Measurements from ENCODE around the gene KDM8. TPM values are rescaled to one million over a fixed set of nuclear protein-coding genes. Genes with fewer than 3 reads are reported as not detected.
A peak's percentile ranks its signal among the peaks of the same experiment; 100 is the strongest.

KDM8 gene
- polyA plus RNA-seq, 3 donors = 0.40 to 3.3 (median 1.5) TPM

DNA sequence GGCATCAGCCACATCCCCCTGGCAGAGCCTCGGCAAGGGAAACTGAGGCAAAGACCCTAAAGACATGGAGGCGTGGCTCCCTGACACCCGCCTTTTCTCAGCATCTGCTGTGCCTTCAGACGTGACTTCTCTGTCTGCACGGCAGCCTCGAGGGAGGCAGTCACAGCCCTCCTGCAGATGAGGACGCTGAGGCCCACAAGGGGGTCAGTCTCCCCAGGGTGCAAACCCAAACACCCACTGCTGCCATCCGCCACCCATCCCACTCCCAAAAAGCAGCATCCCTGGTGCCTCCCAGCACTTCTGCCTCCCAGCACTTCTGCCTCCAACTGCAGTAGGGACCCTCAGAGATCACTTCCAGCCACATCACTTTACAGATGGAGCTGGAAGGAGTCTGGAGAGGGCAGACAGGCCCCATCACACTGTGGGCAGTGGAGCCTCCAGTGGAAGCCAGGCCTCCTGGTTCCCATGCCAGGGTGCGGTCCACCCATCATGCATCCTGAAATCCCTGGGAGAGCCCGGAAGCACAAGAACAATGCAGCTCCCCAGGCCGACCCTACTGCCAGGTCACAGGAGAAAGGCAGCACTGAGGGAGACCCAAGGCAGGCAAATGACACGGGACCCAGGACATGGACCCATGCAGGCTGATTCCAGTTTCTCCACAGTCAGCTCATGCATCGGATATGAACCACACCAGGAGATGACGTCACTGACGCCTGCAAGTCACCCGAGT lies 23.8 kb downstream of the KDM8 start:
- H3K79me2 ChIP-seq (ENCODE audit: insufficient read depth, low read length) = no peaks in the 10 kb centered on the region
- H3K4me2 ChIP-seq (replicated peaks; ENCODE audit: extremely low read depth, low read length, poor library complexity, severe bottlenecking) = no peak overlapping the region
- Mint-ChIP-seq H3K27me3 (ENCODE audit: low read depth in 3 of 3) (peaks cover 0 to 3% (median 1%) of the 10 kb centered on the region in 3 donors), H3K36me3 (peaks cover 42 to 67% of the 10 kb centered on the region in 2 donors), H3K4me3 (no peak overlapping the region), H3K27ac (peak overlapping the region in 2 of 7 donors; percentile 4 to 59), H3K4me1 (peaks cover 17% of the 10 kb centered on the region), H3K9me3 (no peaks in the 10 kb centered on the region)
- H3K9me3 ChIP-seq (replicated peaks in 1 of 2; ENCODE audit: control insufficient read depth in 1 of 2, insufficient read depth in 1 of 2, low read length in 2 of 2) = no peaks in the 10 kb centered on the region
- no peak overlapping the region for H3K27ac ChIP-seq (ENCODE audit: low read depth in 1 of 2, low read length in 2 of 2)
- no peak overlapping the region for H3K4me3 ChIP-seq (replicated peaks in 1 of 3; ENCODE audit: low read depth in 2 of 3, low read length in 3 of 3)
- no peak overlapping the region for H2AFZ ChIP-seq (ENCODE audit: insufficient read depth, low read depth, low read length, poor library complexity, severe bottlenecking)
- H3K36me3 ChIP-seq (replicated peaks in 1 of 2; ENCODE audit: control insufficient read depth in 1 of 2, insufficient read depth in 2 of 2, low read length in 2 of 2) = peaks cover 40 to 46% of the 10 kb centered on the region in 2 donors
- H4K20me1 ChIP-seq (ENCODE audit: insufficient read depth, low read length) = no peaks in the 10 kb centered on the region
- no peak for DNase-seq
- intact Hi-C loops (cut with micrococcal nuclease) = no loop called here
- WGBS (ENCODE audit: insufficient coverage) = 98% methylated on average over 11 of the region's 16 CpGs
- TF ChIP-seq, protein P1, sequence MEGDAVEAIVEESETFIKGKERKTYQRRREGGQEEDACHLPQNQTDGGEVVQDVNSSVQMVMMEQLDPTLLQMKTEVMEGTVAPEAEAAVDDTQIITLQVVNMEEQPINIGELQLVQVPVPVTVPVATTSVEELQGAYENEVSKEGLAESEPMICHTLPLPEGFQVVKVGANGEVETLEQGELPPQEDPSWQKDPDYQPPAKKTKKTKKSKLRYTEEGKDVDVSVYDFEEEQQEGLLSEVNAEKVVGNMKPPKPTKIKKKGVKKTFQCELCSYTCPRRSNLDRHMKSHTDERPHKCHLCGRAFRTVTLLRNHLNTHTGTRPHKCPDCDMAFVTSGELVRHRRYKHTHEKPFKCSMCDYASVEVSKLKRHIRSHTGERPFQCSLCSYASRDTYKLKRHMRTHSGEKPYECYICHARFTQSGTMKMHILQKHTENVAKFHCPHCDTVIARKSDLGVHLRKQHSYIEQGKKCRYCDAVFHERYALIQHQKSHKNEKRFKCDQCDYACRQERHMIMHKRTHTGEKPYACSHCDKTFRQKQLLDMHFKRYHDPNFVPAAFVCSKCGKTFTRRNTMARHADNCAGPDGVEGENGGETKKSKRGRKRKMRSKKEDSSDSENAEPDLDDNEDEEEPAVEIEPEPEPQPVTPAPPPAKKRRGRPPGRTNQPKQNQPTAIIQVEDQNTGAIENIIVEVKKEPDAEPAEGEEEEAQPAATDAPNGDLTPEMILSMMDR (IDR thresholded peaks at IDR 0.05) = no peak
- no peaks in the 10 kb centered on the region for H3K27me3 ChIP-seq (ENCODE audit: control insufficient read depth in 2 of 2, insufficient read depth in 2 of 2, low read length in 2 of 2)
- H3K9ac ChIP-seq (ENCODE audit: insufficient read depth, low read length, poor library complexity, severe bottlenecking) = no peak overlapping the region
- peaks cover 5 to 7% of the 10 kb centered on the region in 2 donors for H3K4me1 ChIP-seq (ENCODE audit: control insufficient read depth in 1 of 2, insufficient read depth in 2 of 2, low read length in 2 of 2)

- 7% methylated on average over 9 of the region's 12 CpGs for WGBS (ENCODE audit: insufficient coverage)
- TF ChIP-seq, protein P1 (IDR thresholded peaks at IDR 0.05) = no peak
- no peak overlapping the region for H3K27ac ChIP-seq (ENCODE audit: low read depth in 1 of 2, low read length in 2 of 2)
- no peaks in the 10 kb centered on the region for H3K79me2 ChIP-seq (ENCODE audit: insufficient read depth, low read length)
- no peaks in the 10 kb centered on the region for H4K20me1 ChIP-seq (ENCODE audit: insufficient read depth, low read length)
- DNase-seq = no peak
- Mint-ChIP-seq H3K36me3 (peaks cover 51 to 72% of the 10 kb centered on the region in 2 donors), H3K9me3 (no peaks in the 10 kb centered on the region), H3K4me1 (peaks cover 21% of the 10 kb centered on the region), H3K4me3 (no peak overlapping the region), H3K27ac (no peak overlapping the region), H3K27me3 (ENCODE audit: low read depth in 3 of 3) (peaks cover 0 to 3% (median 0%) of the 10 kb centered on the region in 3 donors)
- H2AFZ ChIP-seq (ENCODE audit: insufficient read depth, low read depth, low read length, poor library complexity, severe bottlenecking) = no peak overlapping the region
- no peaks in the 10 kb centered on the region for H3K27me3 ChIP-seq (ENCODE audit: control insufficient read depth in 2 of 2, insufficient read depth in 2 of 2, low read length in 2 of 2)
- H3K4me2 ChIP-seq (replicated peaks; ENCODE audit: extremely low read depth, low read length, poor library complexity, severe bottlenecking) = no peak overlapping the region
- H3K4me3 ChIP-seq (replicated peaks in 1 of 3; ENCODE audit: low read depth in 2 of 3, low read length in 3 of 3) = no peak overlapping the region
- no peak overlapping the region for H3K9ac ChIP-seq (ENCODE audit: insufficient read depth, low read length, poor library complexity, severe bottlenecking)
- peaks cover 5 to 11% of the 10 kb centered on the region in 2 donors for H3K4me1 ChIP-seq (ENCODE audit: control insufficient read depth in 1 of 2, insufficient read depth in 2 of 2, low read length in 2 of 2)
- peaks cover 40 to 54% of the 10 kb centered on the region in 2 donors for H3K36me3 ChIP-seq (replicated peaks in 1 of 2; ENCODE audit: control insufficient read depth in 1 of 2, insufficient read depth in 2 of 2, low read length in 2 of 2)
- intact Hi-C loops (cut with micrococcal nuclease) = no loop called here
- no peaks in the 10 kb centered on the region for H3K9me3 ChIP-seq (replicated peaks in 1 of 2; ENCODE audit: control insufficient read depth in 1 of 2, insufficient read depth in 1 of 2, low read length in 2 of 2)
Measured at GRCh38 chr16:27228045-27228444, 24.7 kb downstream of the KDM8 start.
